ENCODE measurements around the gene STARD6.
"Not testable (repeated sequence)": the region's sequence is repeated elsewhere in the genome, so short reads cannot be mapped to it uniquely, and the experiment has no call there.

Gene STARD6

DNA sequence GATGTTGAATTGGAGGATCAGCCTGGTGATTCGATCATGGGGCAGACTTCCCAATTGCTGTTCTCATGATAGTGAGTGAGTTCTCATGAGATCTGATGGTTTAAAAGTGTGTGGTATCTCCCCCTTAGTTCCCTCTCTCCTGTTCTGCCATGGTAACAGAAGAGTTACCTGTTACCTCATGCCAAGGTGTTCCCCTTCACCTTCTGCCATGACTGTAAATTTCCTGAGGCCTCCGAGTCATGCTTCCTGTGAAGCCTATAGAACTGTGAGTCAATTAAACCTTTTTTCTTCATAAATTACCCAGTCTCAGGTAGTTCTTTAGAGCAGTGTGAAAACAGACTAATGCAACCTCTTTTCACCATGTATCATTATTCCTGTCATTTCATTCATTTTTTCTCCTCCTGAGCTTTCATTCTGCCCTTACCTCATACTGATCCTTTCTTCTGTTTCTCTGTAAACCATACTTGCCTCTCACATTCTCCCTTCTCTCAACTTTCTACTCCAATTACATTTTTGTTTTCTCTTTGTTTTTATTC, 22.0 kb downstream of the STARD6 start:
- DNase-seq, result no peak

DNA sequence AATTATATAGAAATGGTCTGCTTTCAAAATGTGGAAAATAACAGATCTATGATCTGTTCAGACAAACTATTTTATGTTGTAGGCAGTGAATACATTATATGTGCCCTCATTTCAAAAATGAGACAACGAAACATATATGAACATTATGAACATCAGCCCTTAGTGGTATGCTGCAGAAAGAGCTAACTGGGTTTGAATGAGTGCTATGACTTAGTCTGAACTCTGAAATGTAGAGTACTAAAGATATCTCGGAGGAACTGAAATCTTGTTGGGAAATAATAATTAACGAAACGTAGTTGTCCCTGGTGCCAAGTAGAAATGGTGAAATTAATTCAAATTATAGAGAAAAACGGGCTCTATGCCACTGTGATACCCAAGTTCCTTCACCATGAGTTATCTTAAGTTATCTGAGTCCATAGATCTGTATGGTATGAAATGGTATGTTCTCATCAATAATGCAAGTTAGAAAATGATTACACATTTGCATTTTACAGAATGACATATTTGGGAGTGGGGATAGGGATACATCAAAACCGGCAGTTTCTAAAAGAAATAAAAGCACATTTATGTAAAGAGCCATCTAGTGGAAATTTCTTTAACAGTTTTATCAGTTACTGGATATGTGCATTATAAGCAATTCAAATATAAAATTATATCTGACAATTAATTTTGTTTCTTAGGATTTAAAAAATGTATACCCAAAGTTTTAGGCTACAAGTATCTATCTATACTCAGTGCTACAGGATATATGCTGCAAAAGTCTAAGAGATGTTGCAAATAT, 26.7 kb downstream of the STARD6 start:
- DNase-seq, result no peak

- DNase-seq, result no peak
Measured at GRCh38 chr18:54329787-54330186, 27.9 kb downstream of the STARD6 start.

DNA sequence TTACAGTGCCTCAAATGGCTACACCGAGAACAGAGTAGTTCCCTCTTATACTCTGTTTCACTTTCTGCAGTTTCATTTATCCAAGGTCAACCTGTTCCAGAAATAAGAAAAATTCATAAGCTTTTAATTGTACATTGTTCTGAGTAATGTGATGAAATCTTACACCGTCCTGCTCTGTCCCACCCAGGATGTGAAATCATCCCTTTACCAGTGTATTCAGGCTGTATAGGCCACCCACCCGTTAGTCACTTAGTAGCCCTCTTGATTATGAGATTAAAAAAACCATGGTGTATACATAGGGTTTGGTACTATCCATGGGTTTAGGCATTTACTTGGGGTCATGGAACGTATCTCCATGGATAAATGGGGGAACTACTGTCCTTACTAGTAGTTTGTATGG, 29.8 kb downstream of the STARD6 start:
- DNase-seq, result no peak

- DNase-seq, result no peak
Measured at GRCh38 chr18:54323970-54324369, 33.7 kb downstream of the STARD6 start.

DNA sequence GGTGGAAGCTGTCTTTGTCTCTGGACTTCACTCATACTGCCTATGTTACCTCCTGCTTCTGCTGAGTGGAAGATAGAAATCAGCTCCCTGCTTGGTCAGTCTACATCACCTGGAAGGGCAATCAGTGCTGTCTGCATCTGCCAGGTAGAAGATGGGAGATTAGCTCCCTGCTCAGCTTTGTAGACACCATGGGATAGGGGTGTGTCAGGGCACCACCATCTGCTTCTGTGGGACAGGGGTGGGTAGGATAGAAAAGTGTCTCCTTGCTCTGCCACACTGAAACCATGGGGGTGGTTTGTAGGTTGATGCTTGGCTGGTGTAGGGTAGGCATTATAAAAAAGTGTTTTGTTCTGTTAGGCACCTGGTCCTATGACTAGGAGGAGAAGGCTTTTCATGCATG, 34.1 kb downstream of the STARD6 start:
- DNase-seq, result no peak

DNA sequence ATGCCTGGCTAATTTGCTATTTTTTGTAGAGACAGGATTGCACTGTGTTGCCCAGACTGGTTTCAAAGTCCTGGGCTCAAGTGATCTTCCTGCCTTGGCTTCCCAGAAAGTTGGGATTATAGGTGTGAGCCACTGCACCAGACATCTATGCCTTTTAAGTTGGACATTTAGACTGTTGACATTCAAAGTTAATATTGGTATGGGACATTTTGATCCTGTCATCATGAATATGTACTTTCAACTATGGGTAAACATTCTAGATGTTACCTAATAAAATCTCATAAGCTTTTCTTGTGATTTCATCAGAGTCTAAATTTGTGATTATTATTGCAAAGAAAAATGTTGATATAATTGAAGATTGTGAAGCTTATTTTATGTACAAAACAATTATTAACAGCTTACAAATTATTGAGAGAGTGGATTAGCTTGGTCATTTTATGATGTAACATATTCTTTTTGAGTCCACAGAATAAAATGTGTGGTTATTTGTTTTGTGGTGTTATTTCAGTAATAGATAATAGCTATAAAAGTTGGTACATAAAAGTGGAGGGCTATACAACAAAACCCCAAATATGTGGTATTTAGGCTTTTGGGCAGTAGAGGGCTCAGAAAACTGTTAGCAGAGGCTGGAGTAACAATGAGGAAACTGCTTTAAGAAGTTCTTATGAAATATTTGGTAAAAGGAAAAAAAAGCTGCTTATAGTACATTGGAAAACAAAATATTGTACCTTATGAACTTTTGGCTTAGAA, 41.4 kb downstream of the STARD6 start:
- DNase-seq, result no peak

- not testable (repeated sequence) for DNase-seq
Measured at GRCh38 chr18:54309564-54309963, 48.1 kb downstream of the STARD6 start.

- no peak for DNase-seq
Measured at GRCh38 chr18:54303408-54303807, 54.2 kb downstream of the STARD6 start.

DNA sequence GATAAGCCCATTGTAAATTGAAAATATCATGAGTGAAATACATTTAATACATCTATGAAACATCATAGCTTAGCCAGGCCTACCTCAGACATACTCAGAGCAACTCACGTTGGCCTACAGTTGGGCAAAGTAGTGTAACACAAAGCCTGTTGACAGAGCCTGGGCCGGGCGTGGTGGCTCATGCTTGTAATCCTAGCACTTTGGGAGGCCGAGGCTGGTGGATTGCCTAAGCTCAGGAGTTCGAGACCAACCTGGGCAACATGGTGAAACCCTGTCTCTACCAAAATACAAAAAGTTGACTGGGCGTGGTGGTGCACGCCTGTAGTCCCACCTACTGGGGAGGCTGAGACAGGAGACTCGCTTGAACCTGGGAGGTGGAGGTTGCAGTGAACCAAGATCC, 58.7 kb downstream of the STARD6 start:
- DNase-seq, result not testable (repeated sequence)

DNA sequence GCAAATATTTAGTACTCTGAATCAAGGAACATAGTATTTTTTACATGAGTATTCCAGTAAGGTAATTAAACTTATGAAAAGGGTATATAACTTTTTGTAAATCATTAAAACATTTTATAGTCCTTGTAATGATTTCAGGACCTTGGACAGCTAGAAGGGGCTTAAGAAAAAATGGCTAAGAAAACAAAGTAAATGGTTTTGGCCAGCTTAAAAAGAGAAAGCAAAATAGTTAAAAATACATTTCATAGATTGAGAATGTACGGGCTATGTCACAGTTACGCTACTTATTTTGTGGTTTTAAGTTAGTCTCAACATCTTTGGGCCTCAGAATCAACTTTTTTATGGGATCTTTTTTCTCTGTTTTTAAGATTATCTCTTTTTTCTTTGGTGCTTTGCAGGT, 61.6 kb downstream of the STARD6 start:
- no peak for DNase-seq

- no peak for DNase-seq
Measured at GRCh38 chr18:54294274-54294673, 63.4 kb downstream of the STARD6 start.

GRCh38 chr18:54284981-54285785, 72.5 kb downstream of the STARD6 start:
- no peak for DNase-seq

DNA sequence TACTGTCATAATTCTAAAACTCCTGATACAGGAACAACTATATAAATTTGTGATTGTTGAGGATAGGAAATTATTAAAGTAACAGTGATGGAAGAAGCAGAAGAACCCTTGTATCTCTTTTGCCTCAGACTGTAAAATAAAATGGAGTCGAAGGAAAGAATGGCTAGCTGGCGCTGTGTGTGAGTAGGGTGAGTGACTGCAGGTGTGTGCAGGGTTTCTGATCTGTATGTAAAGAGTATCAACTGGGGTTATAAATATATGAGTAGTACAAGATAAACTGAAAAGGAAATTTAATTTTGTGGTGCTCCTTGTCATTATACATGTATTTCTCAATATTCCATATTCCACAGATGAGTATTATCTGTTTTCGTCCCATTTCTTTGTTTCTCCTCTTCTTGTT, 73.1 kb downstream of the STARD6 start:
- no peak for DNase-seq

DNA sequence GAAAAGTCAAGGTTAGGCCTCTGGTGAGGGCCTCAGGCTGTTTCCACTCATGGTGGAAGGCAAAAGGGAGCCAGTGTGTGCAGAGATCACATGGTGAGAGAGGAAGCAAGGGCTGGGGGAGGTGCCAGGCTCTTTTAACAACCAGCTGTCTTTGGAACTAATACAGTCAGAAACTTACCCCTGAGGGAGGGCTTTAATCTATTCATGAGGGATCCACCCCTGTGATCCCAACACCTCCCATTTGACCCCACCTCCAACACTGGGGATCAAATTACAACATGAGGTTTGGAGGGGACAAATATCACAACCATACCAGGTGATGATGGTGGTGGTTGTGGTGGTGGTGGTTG, 77.5 kb downstream of the STARD6 start:
- no peak for DNase-seq

DNA sequence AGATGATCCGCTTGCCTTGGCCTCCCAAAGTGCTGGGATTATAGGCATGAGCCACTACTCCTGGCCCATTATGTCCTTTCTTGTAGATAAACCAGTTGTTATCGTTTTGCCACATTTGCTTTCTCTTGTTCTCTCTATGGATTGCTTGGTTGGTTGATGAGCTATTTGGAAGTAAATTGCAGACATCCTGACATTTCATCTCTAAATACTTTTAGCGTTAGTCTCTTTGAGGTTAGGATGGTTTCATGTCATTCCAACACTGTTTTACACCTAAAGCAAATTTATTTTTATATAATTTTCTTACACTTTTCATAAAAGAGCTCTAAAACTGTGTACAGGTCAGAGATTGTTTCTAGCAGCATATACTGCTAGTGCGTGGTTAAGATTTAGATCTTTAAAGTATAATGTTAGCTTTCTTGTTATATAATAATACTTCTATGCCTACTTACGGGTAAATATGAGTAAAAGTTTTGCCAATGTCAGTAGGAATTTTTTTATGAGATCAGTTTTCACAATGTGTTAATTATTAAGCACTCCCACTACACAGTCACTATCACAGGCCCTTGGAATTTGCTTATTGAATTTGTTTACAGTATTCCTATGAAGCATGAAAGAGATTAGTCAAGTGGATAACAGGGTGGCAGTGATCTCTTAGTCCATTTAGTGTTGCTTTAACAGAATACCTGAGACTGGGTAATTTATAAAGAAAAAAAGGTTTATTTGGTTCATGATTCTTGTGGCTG, 78.0 kb downstream of the STARD6 start:
- no peak for DNase-seq

GRCh38 chr18:54278615-54279014, 79.0 kb downstream of the STARD6 start:
- no peak for DNase-seq

DNA sequence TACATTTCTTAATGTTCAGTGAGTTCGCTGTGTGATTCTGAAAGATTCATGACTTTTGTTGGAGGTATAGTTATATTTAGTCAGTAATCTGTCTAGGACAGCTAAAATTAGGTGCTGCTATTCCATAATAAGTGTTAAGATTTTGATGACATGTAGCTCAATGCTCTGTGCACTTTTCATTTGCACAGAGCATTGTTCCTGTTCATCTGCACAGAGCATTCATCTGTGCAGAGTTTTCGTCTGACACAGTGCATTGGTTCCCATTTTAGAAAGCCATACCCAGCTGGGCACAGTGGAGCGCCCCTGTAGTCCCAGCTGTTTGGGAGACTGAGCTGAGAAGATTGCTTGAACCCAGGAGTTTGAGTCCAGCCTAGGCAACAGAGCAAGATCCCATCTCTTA, 79.8 kb downstream of the STARD6 start:
- no peak for DNase-seq
